Islet of Langerhans (tissue), 1 donor: ENCODE data around the gene NDUFV1.
"Not testable (repeated sequence)": the region's sequence is repeated elsewhere in the genome, so short reads cannot be mapped to it uniquely, and the experiment has no call there.

Experiments
- FAIRE-seq: peaks from one replicate; lab custom pipeline; 2011; peaks lifted over from hg19 to GRCh38; lab: Jason Lieb, UNC

The NDUFV1 gene

DNA sequence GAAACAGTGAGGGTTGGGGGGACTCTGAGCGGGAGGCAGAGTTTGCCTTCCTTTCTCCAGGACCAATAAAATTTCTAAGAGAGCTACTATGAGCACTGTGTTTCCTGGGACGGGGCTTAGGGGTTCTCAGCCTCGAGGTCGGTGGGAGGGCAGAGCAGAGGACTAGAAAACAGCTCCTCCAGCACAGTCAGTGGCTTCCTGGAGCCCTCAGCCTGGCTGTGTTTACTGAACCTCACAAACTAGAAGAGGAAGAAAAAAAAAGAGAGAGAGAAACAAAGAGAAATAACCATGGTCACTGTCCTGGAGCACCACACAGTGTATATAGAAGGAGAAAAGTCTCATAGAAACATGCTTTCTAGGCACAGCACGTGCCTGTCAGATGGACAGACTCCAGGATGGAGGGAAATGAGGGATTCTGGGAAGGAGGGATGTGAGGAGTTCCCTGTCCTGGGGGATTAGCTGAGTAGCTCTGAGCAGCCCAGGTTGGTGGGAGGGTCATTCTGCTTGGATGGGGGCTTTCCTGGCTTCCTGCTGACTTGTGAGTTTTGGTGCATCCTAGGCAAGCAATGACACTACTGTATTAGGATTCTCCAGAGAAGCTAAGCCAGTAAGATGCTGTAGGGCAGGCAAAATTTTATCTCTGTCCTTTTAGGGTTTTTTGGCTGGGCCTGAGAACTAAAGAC lies 20.0 kb upstream of the NDUFV1 start:
- FAIRE-seq: no peak

DNA sequence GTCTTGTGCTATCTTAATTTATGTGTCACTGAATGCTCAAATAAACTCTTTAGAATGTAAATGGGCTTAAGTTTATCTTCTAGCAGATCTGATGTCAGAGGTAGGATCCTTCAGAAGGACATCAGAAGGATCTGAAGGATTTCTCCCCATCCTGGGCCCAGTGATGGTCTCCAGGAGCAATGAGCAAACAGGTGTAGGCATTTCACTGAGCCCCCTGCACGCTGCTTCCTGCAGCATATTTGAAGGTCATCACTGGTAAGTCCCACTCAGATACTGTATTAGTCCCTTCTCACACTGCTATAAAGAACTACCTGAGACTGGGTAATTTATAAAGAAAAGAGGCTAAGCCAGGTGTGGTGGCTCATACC lies 18.6 kb upstream of the NDUFV1 start:
- no peak for FAIRE-seq

- FAIRE-seq: not testable (repeated sequence)
Measured at GRCh38 chr11:67588899-67589415, 17.8 kb upstream of the NDUFV1 start.

DNA sequence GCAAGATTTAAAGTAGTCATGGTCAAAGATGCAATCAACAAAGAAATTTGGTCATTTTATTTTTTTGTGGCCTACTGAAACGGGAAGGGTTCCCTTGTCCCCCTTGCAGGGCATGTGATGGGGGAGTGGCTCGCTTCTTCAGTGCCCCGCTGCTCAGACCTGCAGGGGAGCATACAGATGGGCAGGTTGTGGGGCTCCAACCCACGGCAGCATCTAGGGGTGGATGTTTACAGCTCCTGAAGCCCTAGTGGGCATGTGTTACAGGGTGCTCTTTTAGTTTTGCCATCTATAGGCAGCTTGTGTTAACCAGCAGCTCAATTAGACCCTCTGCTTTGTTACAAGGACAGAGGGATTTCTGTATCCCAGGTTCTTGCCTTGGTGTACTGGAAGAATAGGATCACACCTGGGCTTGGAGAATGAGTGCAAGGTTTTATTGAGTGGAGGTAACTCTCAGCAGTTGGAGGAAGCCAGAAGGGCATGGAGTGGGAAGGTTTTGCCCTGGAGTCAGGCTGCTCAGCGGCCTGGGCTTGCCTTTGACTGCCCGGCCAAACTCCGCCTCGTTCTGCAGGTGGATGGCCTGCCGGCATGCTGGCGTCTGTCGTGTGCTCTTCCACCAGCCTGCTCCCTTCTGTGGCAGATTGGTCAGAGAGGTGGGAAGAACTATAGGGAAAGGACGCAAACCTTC lies 13.7 kb upstream of the NDUFV1 start:
- FAIRE-seq: no peak

GRCh38 chr11:67593565-67593905 lies 13.2 kb upstream of the NDUFV1 start:
- no peak for FAIRE-seq

- FAIRE-seq: no peak
Measured at GRCh38 chr11:67594480-67594879, 12.3 kb upstream of the NDUFV1 start.

DNA sequence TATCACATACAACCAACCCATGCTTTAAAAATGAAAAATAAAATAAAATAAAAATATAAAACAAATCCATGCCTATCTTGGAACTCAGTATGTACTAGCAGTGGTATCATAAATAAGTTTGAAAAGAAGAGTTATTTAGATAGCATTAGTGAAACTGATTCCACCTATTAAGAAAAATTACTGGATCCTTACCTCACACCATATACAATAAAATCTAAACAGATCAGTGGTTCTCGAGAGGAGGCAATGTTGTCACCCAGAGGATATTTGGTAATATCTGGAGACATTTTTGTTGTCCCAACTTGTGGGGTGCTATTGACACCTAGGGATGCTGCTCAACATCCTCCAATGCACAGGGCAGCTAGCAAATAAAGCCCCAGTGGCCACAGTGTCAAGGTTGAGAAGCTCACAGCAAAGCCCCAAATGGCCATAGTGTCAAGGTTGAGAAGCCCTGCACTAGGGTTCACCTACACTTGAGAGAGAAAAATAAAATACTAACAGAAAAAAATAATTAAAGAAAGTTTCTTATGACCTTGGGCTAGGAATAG lies 9.9 kb upstream of the NDUFV1 start:
- no peak for FAIRE-seq

- FAIRE-seq: not testable (repeated sequence)
Measured at GRCh38 chr11:67597458-67597857, 9.3 kb upstream of the NDUFV1 start.

- FAIRE-seq: not testable (repeated sequence)
Measured at GRCh38 chr11:67597963-67598362, 8.8 kb upstream of the NDUFV1 start.

DNA sequence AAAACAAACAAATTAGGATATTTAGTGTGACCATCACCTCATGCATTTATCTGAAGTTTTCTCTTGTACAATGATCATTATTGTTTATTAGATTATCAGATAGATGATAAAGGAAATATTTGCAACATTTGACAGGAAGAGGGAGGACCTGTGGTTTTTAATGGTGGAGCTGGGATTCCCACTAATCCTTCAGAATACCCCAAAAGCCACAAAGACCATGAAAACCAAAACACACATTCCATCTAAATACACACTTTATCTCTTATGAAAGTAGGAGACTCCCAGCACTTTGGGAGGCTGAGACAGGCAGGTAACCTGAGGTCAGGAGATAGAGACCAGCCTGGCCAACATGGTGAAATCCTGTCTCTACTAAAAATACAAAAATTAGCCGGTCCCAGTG lies 7.6 kb upstream of the NDUFV1 start:
- no peak for FAIRE-seq

DNA sequence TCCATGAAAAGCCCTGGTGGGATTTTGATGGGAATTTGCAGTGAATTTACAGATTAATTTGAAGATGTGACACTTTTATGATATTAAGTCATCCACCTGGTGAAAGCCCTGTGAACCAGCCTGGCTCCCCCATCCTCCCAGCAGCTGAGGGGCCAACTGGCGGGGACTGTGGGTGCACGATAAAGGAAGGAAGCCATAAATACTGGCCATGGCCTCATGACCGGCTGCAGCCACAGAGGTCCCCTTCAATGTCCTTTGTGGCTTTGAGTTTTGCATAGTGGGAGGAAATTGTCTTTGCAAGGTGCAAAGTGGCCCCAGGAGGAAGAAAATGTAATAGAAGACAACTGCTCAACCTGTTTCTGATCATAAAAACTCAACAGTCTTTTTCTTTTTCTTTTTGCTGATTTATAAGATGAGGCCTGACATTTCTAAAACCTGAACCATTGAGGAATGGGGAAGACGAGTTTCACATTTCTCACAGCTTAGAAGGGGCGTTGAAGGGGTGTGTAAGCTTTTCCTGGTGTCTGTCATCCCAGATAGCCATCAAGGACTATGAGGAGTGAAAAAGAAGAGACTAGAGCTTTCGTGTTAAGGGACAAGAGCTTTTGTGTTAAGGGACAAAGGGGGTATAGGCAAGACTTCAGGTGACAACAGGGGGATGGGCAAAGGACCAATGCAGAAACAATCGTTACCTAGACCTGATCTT lies 6.3 kb upstream of the NDUFV1 start:
- FAIRE-seq: no peak

DNA sequence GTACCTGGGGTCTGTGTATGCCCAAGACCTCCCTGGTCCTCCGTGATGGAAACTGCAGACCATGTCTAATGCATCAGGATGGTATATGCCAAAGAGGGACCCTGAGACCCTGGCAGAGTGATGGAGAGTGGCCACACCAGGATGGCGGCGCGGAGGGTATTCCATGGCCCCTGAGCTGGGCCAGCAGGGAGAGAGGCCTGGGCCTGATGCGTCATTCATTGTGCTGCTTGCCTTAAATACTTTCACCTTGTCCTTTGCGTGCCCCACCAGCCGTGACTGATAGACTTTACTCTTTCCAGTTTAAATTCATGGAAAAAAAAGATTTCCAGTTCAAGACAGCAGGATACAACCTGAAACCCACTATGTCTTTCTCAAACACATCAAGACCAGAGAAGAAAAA lies 5.6 kb upstream of the NDUFV1 start:
- no peak for FAIRE-seq

- FAIRE-seq: not testable (repeated sequence)
Measured at GRCh38 chr11:67604119-67604518, 2.6 kb upstream of the NDUFV1 start.

GRCh38 chr11:67604815-67605214 lies 1.9 kb upstream of the NDUFV1 start:
- no peak for FAIRE-seq

DNA sequence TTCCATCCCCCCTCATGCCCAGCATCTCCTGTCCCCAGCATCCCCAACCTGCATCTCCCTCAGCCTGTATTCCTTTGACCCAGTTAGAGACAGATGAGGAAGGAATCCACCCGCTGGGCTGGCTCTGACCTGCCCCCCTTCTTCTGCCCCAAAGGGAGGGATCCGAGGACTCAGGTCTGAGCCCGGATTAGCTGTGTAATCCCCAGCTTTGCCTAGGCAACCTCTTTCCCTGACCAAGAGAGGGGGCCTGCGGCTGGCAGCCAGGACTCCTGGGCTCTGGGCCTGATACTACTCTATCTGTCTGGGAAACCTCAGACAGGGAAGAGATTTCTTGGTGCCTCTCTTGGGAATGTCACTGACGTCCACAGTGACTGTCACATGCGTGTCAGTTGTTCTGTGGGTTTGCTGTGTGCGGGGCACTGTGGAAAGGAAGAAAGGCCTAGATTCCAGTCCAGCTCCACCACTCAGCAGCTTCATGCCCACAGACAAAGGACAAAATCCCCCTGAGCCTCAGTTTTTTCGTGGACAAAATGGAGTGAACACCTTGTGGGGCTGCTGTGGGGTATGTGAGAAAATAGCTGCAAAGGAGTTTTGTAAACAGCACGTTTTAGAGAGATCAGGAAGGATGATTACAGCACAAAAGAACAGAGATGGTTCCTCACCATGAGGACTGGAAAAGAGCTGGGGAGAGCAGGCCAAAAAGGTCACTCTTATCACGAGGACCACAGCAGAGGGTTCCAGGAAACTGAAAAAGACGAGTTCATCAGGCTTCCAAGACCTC lies 1.3 kb upstream of the NDUFV1 start:
- no peak for FAIRE-seq

DNA sequence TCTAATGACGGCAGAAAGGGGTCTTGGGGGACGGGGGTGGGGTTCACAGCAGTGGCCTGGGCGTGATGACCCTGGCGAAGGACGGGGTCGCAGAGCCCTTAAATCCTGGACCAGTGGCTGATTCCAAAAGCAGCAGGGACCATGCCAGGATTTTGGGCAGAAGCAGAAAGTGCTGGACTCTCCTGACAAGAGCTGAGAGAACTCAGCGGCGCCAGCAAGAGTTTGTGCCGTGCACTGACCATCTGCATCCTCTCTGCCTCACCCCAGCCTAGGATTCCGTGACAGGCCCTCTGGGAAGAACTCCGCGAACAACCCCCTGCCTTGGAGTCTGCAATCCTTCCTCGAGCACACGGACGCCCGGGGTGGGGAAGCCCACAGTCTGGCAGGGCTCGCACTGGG lies 644 bp upstream of the NDUFV1 start:
- no peak for FAIRE-seq

- FAIRE-seq: no peak
Measured at GRCh38 chr11:67607507-67607906, 771 bp downstream of the NDUFV1 start.

DNA sequence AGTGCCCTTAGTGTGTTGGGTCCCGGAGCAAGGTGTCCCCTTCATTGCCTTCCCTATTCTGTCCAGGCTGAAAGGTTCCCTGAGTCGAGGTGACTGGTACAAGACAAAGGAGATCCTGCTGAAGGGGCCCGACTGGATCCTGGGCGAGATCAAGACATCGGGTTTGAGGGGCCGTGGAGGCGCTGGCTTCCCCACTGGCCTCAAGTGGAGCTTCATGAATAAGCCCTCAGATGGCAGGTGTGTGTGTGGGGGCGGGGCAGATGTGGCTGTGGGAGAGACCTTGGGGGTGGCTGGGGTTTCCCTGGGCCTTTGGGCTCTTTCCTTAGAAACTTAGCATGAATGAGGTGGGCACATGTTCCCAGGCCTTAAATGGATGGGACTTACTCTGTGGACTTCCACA lies 1.8 kb downstream of the NDUFV1 start:
- FAIRE-seq: no peak

DNA sequence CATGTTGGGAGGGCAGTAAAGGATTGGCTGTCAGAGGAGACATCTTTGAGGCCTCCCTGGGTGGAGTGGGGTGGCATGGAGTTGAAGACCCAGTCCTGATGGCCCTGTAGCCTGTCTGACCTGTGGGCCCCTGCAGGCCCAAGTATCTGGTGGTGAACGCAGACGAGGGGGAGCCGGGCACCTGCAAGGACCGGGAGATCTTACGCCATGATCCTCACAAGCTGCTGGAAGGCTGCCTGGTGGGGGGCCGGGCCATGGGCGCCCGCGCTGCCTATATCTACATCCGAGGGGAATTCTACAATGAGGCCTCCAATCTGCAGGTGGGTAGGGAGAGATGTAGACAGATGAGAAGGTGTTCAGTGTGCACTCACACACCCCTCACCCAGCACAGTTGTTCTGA lies 2.6 kb downstream of the NDUFV1 start:
- no peak for FAIRE-seq

- FAIRE-seq: no peak
Measured at GRCh38 chr11:67610302-67610868, 3.6 kb downstream of the NDUFV1 start.

- no peak for FAIRE-seq
Measured at GRCh38 chr11:67611165-67611564, 4.4 kb downstream of the NDUFV1 start.
